ENCODE data around the gene SPAG8.

SPAG8 gene

GRCh38 chr9:35852267-35852815 lies 40.3 kb upstream of the SPAG8 start:
- Histone ChIP-seq H3K9me3 (replicated peaks; ENCODE audit: insufficient read depth, low read length) (no peaks in the 10 kb centered on the region), H3K36me3 (replicated peaks; ENCODE audit: insufficient read depth, low read length) (no peaks in the 10 kb centered on the region), H2AFZ (ENCODE audit: low read length) (no peak overlapping the region), H3K9ac (ENCODE audit: low read length) (no peak overlapping the region), H3K4me2 (ENCODE audit: low read depth, low read length) (no peak overlapping the region), H4K20me1 (ENCODE audit: insufficient read depth, low read length) (no peaks in the 10 kb centered on the region), H3F3A (ENCODE audit: insufficient read depth, low read length) (peaks cover 18% of the 10 kb centered on the region), H3K4me1 (ENCODE audit: low read length) (peaks cover 20% of the 10 kb centered on the region), H3K79me2 (ENCODE audit: low read length) (no peaks in the 10 kb centered on the region), H3K27ac (ENCODE audit: low read length) (no peak overlapping the region), H3K27me3 (replicated peaks; ENCODE audit: insufficient read depth, low read length) (no peaks in the 10 kb centered on the region), H3K4me3 (ENCODE audit: low read length) (no peak overlapping the region), H3K9me2 (replicated peaks; ENCODE audit: insufficient read depth, low read length) (no peaks in the 10 kb centered on the region)
- TF ChIP-seq EZH2phosphoT487 (IDR thresholded peaks at IDR 0.05; ENCODE audit: low read length) (no peak), CTCF (IDR thresholded peaks at IDR 0.05; ENCODE audit: low read length) (no peak), EZH2 (optimal IDR thresholded peaks at IDR 0.05; ENCODE audit: low read depth, low read length) (no peak)
- no peak for DNase-seq

- Histone ChIP-seq H3K27ac (ENCODE audit: low read length) (peak overlapping the region; percentile 84), H3F3A (ENCODE audit: insufficient read depth, low read length) (peaks cover 28% of the 10 kb centered on the region), H3K9ac (ENCODE audit: low read length) (peak overlapping the region; percentile 43; the same call in 1 of the 2 replicates), H3K79me2 (ENCODE audit: low read length) (no peaks in the 10 kb centered on the region), H4K20me1 (ENCODE audit: insufficient read depth, low read length) (no peaks in the 10 kb centered on the region), H3K36me3 (replicated peaks; ENCODE audit: insufficient read depth, low read length) (no peaks in the 10 kb centered on the region), H2AFZ (ENCODE audit: low read length) (peak overlapping the region; percentile 54), H3K27me3 (replicated peaks; ENCODE audit: insufficient read depth, low read length) (no peaks in the 10 kb centered on the region), H3K4me1 (ENCODE audit: low read length) (peaks cover 58% of the 10 kb centered on the region), H3K4me3 (ENCODE audit: low read length) (peak overlapping the region; percentile 24; the same call in 1 of the 2 replicates), H3K4me2 (ENCODE audit: low read depth, low read length) (peak overlapping the region; percentile 59), H3K9me2 (replicated peaks; ENCODE audit: insufficient read depth, low read length) (no peaks in the 10 kb centered on the region), H3K9me3 (replicated peaks; ENCODE audit: insufficient read depth, low read length) (no peaks in the 10 kb centered on the region)
- peak; percentile 90 for DNase-seq
- TF ChIP-seq CTCF (IDR thresholded peaks at IDR 0.05; ENCODE audit: low read length) (no peak), EZH2phosphoT487 (IDR thresholded peaks at IDR 0.05; ENCODE audit: low read length) (no peak), EZH2 (optimal IDR thresholded peaks at IDR 0.05; ENCODE audit: low read depth, low read length) (no peak)
Observed at GRCh38 chr9:35847792-35848572, 35.9 kb upstream of the SPAG8 start.

GRCh38 chr9:35845824-35846771 lies 34.0 kb upstream of the SPAG8 start:
- H3K27me3 ChIP-seq (replicated peaks; ENCODE audit: insufficient read depth, low read length): no peaks in the 10 kb centered on the region
- TF ChIP-seq EZH2phosphoT487 (IDR thresholded peaks at IDR 0.05; ENCODE audit: low read length) (no peak), EZH2 (optimal IDR thresholded peaks at IDR 0.05; ENCODE audit: low read depth, low read length) (no peak), CTCF (IDR thresholded peaks at IDR 0.05; ENCODE audit: low read length) (no peak)
- peaks cover 69% of the 10 kb centered on the region for H3K4me1 ChIP-seq (ENCODE audit: low read length)
- no peaks in the 10 kb centered on the region for H4K20me1 ChIP-seq (ENCODE audit: insufficient read depth, low read length)
- H3K4me3 ChIP-seq (ENCODE audit: low read length): no peak overlapping the region
- no peak overlapping the region for H3K4me2 ChIP-seq (ENCODE audit: low read depth, low read length)
- no peaks in the 10 kb centered on the region for H3K79me2 ChIP-seq (ENCODE audit: low read length)
- H3K36me3 ChIP-seq (replicated peaks; ENCODE audit: insufficient read depth, low read length): no peaks in the 10 kb centered on the region
- H3K9ac ChIP-seq (ENCODE audit: low read length): no peak overlapping the region
- H3K9me3 ChIP-seq (replicated peaks; ENCODE audit: insufficient read depth, low read length): no peaks in the 10 kb centered on the region
- peaks cover 28% of the 10 kb centered on the region for H3F3A ChIP-seq (ENCODE audit: insufficient read depth, low read length)
- no peak overlapping the region for H3K27ac ChIP-seq (ENCODE audit: low read length)
- no peak overlapping the region for H2AFZ ChIP-seq (ENCODE audit: low read length)
- DNase-seq: no peak
- no peaks in the 10 kb centered on the region for H3K9me2 ChIP-seq (replicated peaks; ENCODE audit: insufficient read depth, low read length)

All from MM.1S (cell line).